SK-N-MC (cell line): ENCODE data around the gene PPP6R2.
"Not testable (repeated sequence)": the region's sequence is repeated elsewhere in the genome, so short reads cannot be mapped to it uniquely, and the experiment has no call there.

ENCODE experiments used
- DNase-seq: peaks from one replicate; pipeline ENCODE4 v3.0.0-alpha.2; 2011; ENCODE audit warnings: low read depth, low spot score
- H3K27ac ChIP-seq: fragments of 200-600 bp; sonication (generic); 2 replicates; pipeline ENCODE4 v1.5.1; 2016; ENCODE audit warnings: mixed run types
- H3K36me3 ChIP-seq: fragments of 200-600 bp; sonication (generic); 2 replicates; pipeline ENCODE4 v1.6.1; 2017; ENCODE audit warnings: antibody characterized with exemption, low read length, mixed read lengths; ENCODE audit not compliant: insufficient read depth
- H3K4me3 ChIP-seq: fragments of 200-600 bp; sonication (generic); 2 replicates; pipeline ENCODE4 v1.5.1; 2016
- H3K9ac ChIP-seq: fragments of 200-600 bp; sonication (generic); 2 replicates; pipeline ENCODE4 v1.8.0; 2017; ENCODE audit warnings: mixed run types, mixed read lengths; ENCODE audit not compliant: insufficient read length
- H3K9me3 ChIP-seq: fragments of 200-600 bp; sonication (generic); 2 replicates; pipeline ENCODE4 v1.6.1; 2017; ENCODE audit warnings: low read depth, mild to moderate bottlenecking, antibody characterized with exemption, low read length, moderate library complexity, mixed read lengths
- EZH2 ChIP-seq: fragments of 200-600 bp; sonication (generic); IDR thresholded peaks from one replicate; pipeline ENCODE4 v1.6.1; 2017; ENCODE audit warnings: antibody characterized with exemption
- FOXP2 ChIP-seq: optimal IDR thresholded peaks from 2 replicates; pipeline ENCODE3; 2011; ENCODE audit warnings: mild to moderate bottlenecking, moderate library complexity; ENCODE audit not compliant: insufficient read depth; ENCODE audit errors: extremely low read length, control extremely low read depth
- POLR2AphosphoS5 ChIP-seq: IDR thresholded peaks from 2 replicates; pipeline ENCODE4 v1.6.1; 2012; ENCODE audit warnings: mild to moderate bottlenecking, low read depth, low read length, borderline replicate concordance

Gene PPP6R2

GRCh38 chr22:50361222-50361621 is 18.1 kb downstream of the PPP6R2 start:
- Histone ChIP-seq H3K4me3 (no peak overlapping the region), H3K9ac (no peak overlapping the region), H3K36me3 (peaks cover 22% of the 10 kb centered on the region), H3K27ac (no peak overlapping the region), H3K9me3 (no peaks in the 10 kb centered on the region)
- no peak for DNase-seq
- TF ChIP-seq POLR2AphosphoS5, result no peak
- TF ChIP-seq FOXP2, result no peak
- no peak for TF ChIP-seq EZH2

GRCh38 chr22:50361688-50362087 is 18.6 kb downstream of the PPP6R2 start:
- DNase-seq, result no peak
- Histone ChIP-seq H3K4me3 (no peak overlapping the region), H3K9me3 (no peaks in the 10 kb centered on the region), H3K36me3 (peaks cover 22% of the 10 kb centered on the region), H3K27ac (no peak overlapping the region), H3K9ac (no peak overlapping the region)
- TF ChIP-seq POLR2AphosphoS5, result no peak
- no peak for TF ChIP-seq EZH2
- TF ChIP-seq FOXP2, result no peak

GRCh38 chr22:50363166-50363802 is 20.2 kb downstream of the PPP6R2 start:
- TF ChIP-seq EZH2, result no peak
- no peak for TF ChIP-seq FOXP2
- no peak for TF ChIP-seq POLR2AphosphoS5

GRCh38 chr22:50363803-50364194 is 20.7 kb downstream of the PPP6R2 start:
- not testable (repeated sequence) for H3K4me3 ChIP-seq, H3K27ac ChIP-seq, DNase-seq, H3K9me3 ChIP-seq, H3K9ac ChIP-seq
- H3K36me3 ChIP-seq, result peaks cover 31% of the 10 kb centered on the region

More at GRCh38 chr22:50363166-50363802, 20.2 kb downstream of the PPP6R2 start:
- Histone ChIP-seq H3K36me3 (peaks cover 28% of the 10 kb centered on the region), H3K9ac (no peak overlapping the region), H3K27ac (no peak overlapping the region), H3K4me3 (no peak overlapping the region), H3K9me3 (no peaks in the 10 kb centered on the region)
- no peak for DNase-seq

- no peak for TF ChIP-seq POLR2AphosphoS5
- TF ChIP-seq FOXP2, result no peak
- no peak for TF ChIP-seq EZH2
- no peak overlapping the region for H3K9ac ChIP-seq
- DNase-seq, result no peak
- H3K4me3 ChIP-seq, result no peak overlapping the region
- no peaks in the 10 kb centered on the region for H3K9me3 ChIP-seq
- peaks cover 34% of the 10 kb centered on the region for H3K36me3 ChIP-seq
- H3K27ac ChIP-seq, result no peak overlapping the region
These were observed 24.8 kb downstream of the PPP6R2 start for GRCh38 chr22:50367778-50368500.

GRCh38 chr22:50371101-50371648 is 28.0 kb downstream of the PPP6R2 start:
- H3K4me3 ChIP-seq, result no peak overlapping the region
- H3K9ac ChIP-seq, result no peak overlapping the region
- peaks cover 59% of the 10 kb centered on the region for H3K36me3 ChIP-seq
- no peak overlapping the region for H3K27ac ChIP-seq
- TF ChIP-seq EZH2 (no peak), FOXP2 (no peak), POLR2AphosphoS5 (no peak)
- no peaks in the 10 kb centered on the region for H3K9me3 ChIP-seq
- no peak for DNase-seq

- H3K27ac ChIP-seq, result no peak overlapping the region
- H3K9me3 ChIP-seq, result peaks cover 2% of the 10 kb centered on the region; the same call in 1 of the 2 replicates
- H3K36me3 ChIP-seq, result peaks cover 71% of the 10 kb centered on the region
- no peak for TF ChIP-seq EZH2
- H3K4me3 ChIP-seq, result no peak overlapping the region
- H3K9ac ChIP-seq, result no peak overlapping the region
- no peak for DNase-seq
These were observed 33.0 kb downstream of the PPP6R2 start for GRCh38 chr22:50376085-50376651.

GRCh38 chr22:50381021-50381555 is 38.0 kb downstream of the PPP6R2 start:
- peaks cover 29% of the 10 kb centered on the region for H3K36me3 ChIP-seq
- not testable (repeated sequence) for H3K9me3 ChIP-seq, H3K4me3 ChIP-seq, DNase-seq, H3K27ac ChIP-seq, H3K9ac ChIP-seq
